H1 (cell line): Measurements from ENCODE around the gene KRT5. TPM values are rescaled to one million over a fixed set of nuclear protein-coding genes. Genes with fewer than 3 reads are reported as not detected.

Experiments
- HDAC6 ChIP-seq: IDR thresholded peaks from one replicate; pipeline ENCODE4 v1.7.1; 2012; ENCODE audit warnings: low read depth, mild to moderate bottlenecking, inconsistent platforms, low read length, moderate library complexity
- PHF8 ChIP-seq: fragments of 200-600 bp; sonication (generic); conservative IDR thresholded peaks from 2 replicates; pipeline ENCODE4 v1.7.1; 2012; ENCODE audit warnings: low read depth, mild to moderate bottlenecking, inconsistent platforms, low read length, moderate library complexity
- polyA plus RNA-seq, 7 experiments: library from polyadenylated mRNA; depleted of rRNA in 3 of 7; stranded (reverse) in 5 of 7; unstranded in 2 of 7; fragments of >200 nt in 5 of 7; fragments of 200-250 nt in 2 of 7; gene quantifications; 1 replicate in 5 of 7; 2 replicates in 1 of 7; 4 replicates in 1 of 7; pipeline versions ENCODE4 v1.2.1 to v1.2.3, GENCODE V29; 2011 to 2013; ENCODE audit warnings: missing spikeins in 2 of 7, mixed read lengths in 2 of 7
- total RNA-seq: library from RNA; stranded (reverse); fragmentation: NEBNext Ultra II Directional; extraction: Animal tissue kit (Norgen Biotek cat#: 25700); gene quantifications from 2 replicates; pipeline ENCODE4 v1.2.1, GENCODE V29; 2021

Gene KRT5
- total and polyA plus RNA-seq, 2 of the 8 experiments (the other 6 are each of a cell fraction or from before 2014, with no cell fraction given) = 0.18 TPM; not detected in 1

GRCh38 chr12:52541709-52542108, 21.5 kb upstream of the KRT5 start (continued):
- TF ChIP-seq PHF8 = no peak
- no peak for TF ChIP-seq HDAC6
